ENCODE measurements around the gene PTPRT. TPM values are rescaled to one million over a fixed set of nuclear protein-coding genes. Genes with fewer than 3 reads are reported as not detected.

PTPRT gene
- total and polyA plus RNA-seq, 2 of the 4 experiments (the other 2 are of a cell fraction) = not detected

DNA sequence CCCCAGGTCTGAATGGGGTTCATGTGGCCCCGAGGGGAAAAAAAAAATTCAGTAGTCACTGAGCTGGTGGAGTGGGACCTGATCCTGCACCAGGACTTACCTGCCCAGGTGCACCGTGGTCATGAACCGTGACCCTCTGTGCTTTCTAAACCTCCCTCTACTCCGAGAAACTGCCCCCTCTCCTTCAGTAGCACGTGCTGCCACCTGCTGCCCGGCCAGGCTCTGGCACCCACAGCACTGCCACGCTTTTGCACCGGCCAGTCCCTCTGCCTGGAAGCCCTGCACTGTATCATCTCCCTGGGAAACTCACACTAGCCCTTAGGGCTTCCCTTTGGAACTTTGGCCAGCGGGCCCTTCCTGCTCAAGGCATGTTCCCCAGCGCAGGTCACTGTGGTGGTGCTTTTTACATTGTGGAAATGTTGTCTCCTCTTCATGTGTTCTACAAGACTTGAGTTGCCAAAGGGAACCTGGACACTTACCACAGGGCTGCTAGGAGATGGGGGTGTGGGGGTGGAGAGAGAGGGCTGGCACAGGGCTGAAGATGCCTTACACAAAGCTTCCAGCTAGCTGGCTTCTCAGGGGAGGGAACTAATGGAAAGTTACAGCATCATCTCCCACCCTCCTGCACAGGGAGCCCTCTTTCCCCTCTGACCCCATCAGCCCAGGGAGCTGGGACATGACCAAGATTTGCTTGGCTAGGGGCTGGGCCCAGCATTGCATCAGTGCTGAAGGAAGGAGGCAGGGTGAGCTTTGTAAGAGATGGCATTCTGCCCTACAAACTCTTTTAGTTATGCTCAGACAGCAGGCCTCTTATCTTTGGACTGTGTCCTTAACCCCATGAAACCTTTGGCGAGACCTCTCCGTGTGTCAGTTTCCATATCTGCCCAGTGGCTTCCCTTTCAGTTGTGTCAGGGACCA, 2.5 kb upstream of the PTPRT start:
- H3K14ac ChIP-seq (replicated peaks; ENCODE audit: low read depth, low read length) = no peak overlapping the region

More for the DNA sequence above, 2.5 kb upstream of the PTPRT start:
- no peak overlapping the region for H2BK20ac ChIP-seq (ENCODE audit: low read depth, low read length)
- H2AK9ac ChIP-seq (replicated peaks; ENCODE audit: low read depth, low read length, poor library complexity) = no peak overlapping the region
- no peak overlapping the region for H3K23ac ChIP-seq (ENCODE audit: low read depth, low read length)
- no peak overlapping the region for H3K9ac ChIP-seq (ENCODE audit: low read depth, low read length)
- no peak overlapping the region for H3K27ac ChIP-seq (ENCODE audit: insufficient read depth, low read length)
- no peak overlapping the region for H4K8ac ChIP-seq (ENCODE audit: low read depth in 2 of 2, low read length in 2 of 2)
- no peaks in the 10 kb centered on the region for H3K9me3 ChIP-seq (ENCODE audit: control insufficient read depth, insufficient read depth, low read length)
- H3K4me3 ChIP-seq (ENCODE audit: insufficient read depth, low read depth, low read length) = no peak overlapping the region
- no peaks in the 10 kb centered on the region for H4K20me1 ChIP-seq (ENCODE audit: insufficient read depth, low read length)
- DNase-seq = no peak
- H3K56ac ChIP-seq (ENCODE audit: extremely low read depth, insufficient read depth, low read length) = no peak overlapping the region
- no peak overlapping the region for H2BK120ac ChIP-seq (ENCODE audit: low read depth, low read length)
- BruUV-seq (replicated peaks) = no TSS peak
- no peaks in the 10 kb centered on the region for H3K79me1 ChIP-seq (ENCODE audit: low read depth in 1 of 2, low read length in 2 of 2)
- no peak for ATAC-seq (ENCODE audit: low read depth)
- no peaks in the 10 kb centered on the region for H3K9me1 ChIP-seq (ENCODE audit: insufficient read depth, low read length)
- H2AFZ ChIP-seq (replicated peaks; ENCODE audit: low read length, poor library complexity) = no peak overlapping the region
- intact Hi-C loops (cut with micrococcal nuclease) = no loop called here
- dilution Hi-C loops (cut with HindIII; ENCODE audit: low sequenced_read_pairs, unreplicated experiment) = no loop called here
- no peak overlapping the region for H2BK5ac ChIP-seq (ENCODE audit: low read depth, low read length, poor library complexity, severe bottlenecking)
- H3K36me3 ChIP-seq (ENCODE audit: control insufficient read depth, insufficient read depth, low read length) = no peaks in the 10 kb centered on the region
- ChIA-PET CTCF (interaction anchor here (0.6 kb wide), 1 partner anchor 1657 kb away, joined by 3 read pairs; no protein-coding TSS in a partner anchor), POLR2A (ENCODE audit: unreplicated experiment) (interaction anchor here (0.5 to 0.6 kb wide), 2 partner anchors 580 to 1497 kb away, joined by 3 read pairs; no protein-coding TSS in a partner anchor)
- H3K27me3 ChIP-seq (ENCODE audit: control insufficient read depth, insufficient read depth, low read length) = peaks cover 18% of the 10 kb centered on the region
- no peak overlapping the region for H4K91ac ChIP-seq (ENCODE audit: insufficient read depth, low read depth, low read length)
- 17% methylated on average over 6 of the region's 12 CpGs; no CpG with 5 or more reads in 1 of the 2 experiments for WGBS, 2 experiments (ENCODE audit: extremely low coverage in 2 of 2, insufficient read length in 1 of 2)
- H3K4me2 ChIP-seq (ENCODE audit: low read depth, low read length) = no peak overlapping the region
- H4K5ac ChIP-seq (ENCODE audit: low read depth, low read length) = no peak overlapping the region
- no peak overlapping the region for H3K18ac ChIP-seq (ENCODE audit: low read depth, low read length)
- H2AK5ac ChIP-seq (ENCODE audit: low read depth, low read length) = no peak overlapping the region
- H3K4ac ChIP-seq (ENCODE audit: low read depth, low read length) = no peak overlapping the region
- TF ChIP-seq, protein P1, sequence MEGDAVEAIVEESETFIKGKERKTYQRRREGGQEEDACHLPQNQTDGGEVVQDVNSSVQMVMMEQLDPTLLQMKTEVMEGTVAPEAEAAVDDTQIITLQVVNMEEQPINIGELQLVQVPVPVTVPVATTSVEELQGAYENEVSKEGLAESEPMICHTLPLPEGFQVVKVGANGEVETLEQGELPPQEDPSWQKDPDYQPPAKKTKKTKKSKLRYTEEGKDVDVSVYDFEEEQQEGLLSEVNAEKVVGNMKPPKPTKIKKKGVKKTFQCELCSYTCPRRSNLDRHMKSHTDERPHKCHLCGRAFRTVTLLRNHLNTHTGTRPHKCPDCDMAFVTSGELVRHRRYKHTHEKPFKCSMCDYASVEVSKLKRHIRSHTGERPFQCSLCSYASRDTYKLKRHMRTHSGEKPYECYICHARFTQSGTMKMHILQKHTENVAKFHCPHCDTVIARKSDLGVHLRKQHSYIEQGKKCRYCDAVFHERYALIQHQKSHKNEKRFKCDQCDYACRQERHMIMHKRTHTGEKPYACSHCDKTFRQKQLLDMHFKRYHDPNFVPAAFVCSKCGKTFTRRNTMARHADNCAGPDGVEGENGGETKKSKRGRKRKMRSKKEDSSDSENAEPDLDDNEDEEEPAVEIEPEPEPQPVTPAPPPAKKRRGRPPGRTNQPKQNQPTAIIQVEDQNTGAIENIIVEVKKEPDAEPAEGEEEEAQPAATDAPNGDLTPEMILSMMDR (conservative IDR thresholded peaks at IDR 0.05; ENCODE audit: low read depth, low read length) = peak; percentile 34; the same call in 1 of the 2 replicates
- TF ChIP-seq FOS (IDR thresholded peaks at IDR 0.05; ENCODE audit: low read depth, low read length) (no peak), POLR2A (IDR thresholded peaks at IDR 0.05; ENCODE audit: low read depth, low read length) (no peak)
- H3K4me1 ChIP-seq (ENCODE audit: control insufficient read depth, insufficient read depth, low read length) = no peaks in the 10 kb centered on the region
- in situ Hi-C loops (cut with MboI; ENCODE audit: low sequenced_read_pairs) = loop anchor here (5.0 kb wide), 1 partner anchor 1455 kb away; no protein-coding TSS in a partner anchor
- H2BK15ac ChIP-seq (ENCODE audit: low read depth, low read length) = no peak overlapping the region

Data from IMR-90 (cell line).